HG03354 (cell line): ENCODE data around the gene SPG11.
"Not testable (repeated sequence)": the region's sequence is repeated elsewhere in the genome, so short reads cannot be mapped to it uniquely, and the experiment has no call there.

Source experiments
- ATAC-seq: cut with Tn5 transposase; IDR thresholded peaks from one replicate; pipeline ENCODE4 v1.9.1; 2021; ENCODE audit warnings: mild to moderate bottlenecking; ENCODE audit not compliant: unreplicated experiment, poor library complexity, severe bottlenecking

SPG11 gene

GRCh38 chr15:44682809-44683682, 19.6 kb upstream of the SPG11 start:
- not testable (repeated sequence) for ATAC-seq

GRCh38 chr15:44682211-44682610, 18.7 kb upstream of the SPG11 start:
- no peak for ATAC-seq

GRCh38 chr15:44676676-44677075, 13.2 kb upstream of the SPG11 start:
- ATAC-seq = peak; percentile 52

- ATAC-seq = no peak
These were observed 12.4 kb upstream of the SPG11 start for GRCh38 chr15:44675911-44676310.

DNA sequence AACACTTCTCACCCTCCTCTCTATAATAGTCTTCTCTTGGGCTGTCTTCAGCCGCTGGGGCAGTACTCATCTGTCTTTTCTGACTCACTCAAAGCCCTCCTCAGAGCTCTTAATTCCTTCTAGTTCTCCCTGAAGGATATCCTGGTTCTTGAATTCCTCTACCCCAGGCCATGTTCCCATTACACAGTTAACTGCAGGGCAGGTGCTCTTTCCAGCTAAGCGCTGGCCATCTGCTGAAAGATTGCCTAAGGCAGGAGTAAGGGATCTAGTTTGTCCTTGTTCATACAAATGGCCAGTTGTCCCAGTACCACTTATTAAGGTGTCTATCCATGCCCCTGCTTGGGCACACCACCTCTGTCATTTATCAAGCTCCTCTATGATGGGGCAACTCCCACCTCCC, 10.2 kb upstream of the SPG11 start:
- no peak for ATAC-seq

- no peak for ATAC-seq
These were observed 6.9 kb upstream of the SPG11 start for GRCh38 chr15:44670087-44670950.

DNA sequence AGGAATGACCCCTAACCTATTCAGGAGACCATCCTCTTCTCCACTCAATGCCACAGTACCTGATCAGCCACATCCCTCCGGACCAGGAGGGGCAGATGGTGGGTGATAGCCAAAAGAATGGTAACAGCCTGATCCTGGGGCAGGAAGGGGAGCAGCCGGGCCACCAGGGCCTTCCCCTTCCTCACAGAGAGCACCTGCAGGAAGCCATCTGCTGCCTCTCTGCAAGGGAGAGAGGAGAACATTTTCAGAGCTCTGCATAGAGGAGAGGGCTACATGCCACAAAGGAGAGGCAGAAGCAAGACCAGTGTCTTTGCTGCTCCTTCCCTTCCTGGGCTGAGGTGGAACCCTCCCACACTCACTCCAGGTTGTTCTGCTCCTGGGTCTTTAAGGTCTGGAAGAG, 5.5 kb upstream of the SPG11 start:
- no peak for ATAC-seq

DNA sequence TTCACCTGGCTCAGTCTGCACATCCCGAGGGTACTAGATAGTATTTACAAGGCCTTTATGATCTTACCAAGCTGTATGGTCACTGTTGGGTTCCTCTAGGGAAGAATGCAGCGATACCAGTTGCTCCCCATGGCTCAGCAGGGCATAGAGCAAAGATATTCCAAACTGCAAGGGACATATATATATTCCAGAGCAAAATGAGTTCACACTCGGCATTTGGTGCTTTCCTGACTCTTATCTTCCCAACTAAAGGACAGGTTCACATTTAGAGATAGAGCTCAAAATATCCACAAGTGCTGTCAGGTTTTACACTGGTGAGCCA, 3.5 kb upstream of the SPG11 start:
- no peak for ATAC-seq

GRCh38 chr15:44666210-44667038, 3.0 kb upstream of the SPG11 start:
- ATAC-seq = peak; percentile 20

- ATAC-seq = peak; percentile 57
These were observed 718 bp downstream of the SPG11 start for GRCh38 chr15:44662478-44663409.

GRCh38 chr15:44661576-44661975, 1.9 kb downstream of the SPG11 start:
- ATAC-seq = no peak

- ATAC-seq = no peak
These were observed 4.4 kb downstream of the SPG11 start for GRCh38 chr15:44659056-44659455.

DNA sequence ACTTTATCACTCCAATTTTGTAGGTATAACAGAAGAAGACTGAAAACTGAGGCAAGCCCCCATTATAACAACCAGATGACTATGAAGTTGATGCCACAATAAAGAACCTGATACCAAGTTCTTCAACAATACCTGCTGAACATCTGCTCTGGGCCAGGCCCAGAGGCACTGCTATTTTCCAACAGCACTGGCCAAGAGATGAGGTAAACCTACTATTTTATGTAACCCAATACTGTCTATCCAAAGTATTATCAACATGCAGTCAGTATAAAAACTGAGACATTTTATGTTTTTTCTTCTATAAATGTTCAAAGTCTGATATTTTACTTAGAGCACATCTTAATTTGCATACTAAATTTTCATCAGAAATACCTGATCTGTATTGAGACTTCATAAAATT, 6.1 kb downstream of the SPG11 start:
- ATAC-seq = no peak

GRCh38 chr15:44656913-44657312, 6.5 kb downstream of the SPG11 start:
- ATAC-seq = no peak

GRCh38 chr15:44656298-44656697, 7.2 kb downstream of the SPG11 start:
- no peak for ATAC-seq

DNA sequence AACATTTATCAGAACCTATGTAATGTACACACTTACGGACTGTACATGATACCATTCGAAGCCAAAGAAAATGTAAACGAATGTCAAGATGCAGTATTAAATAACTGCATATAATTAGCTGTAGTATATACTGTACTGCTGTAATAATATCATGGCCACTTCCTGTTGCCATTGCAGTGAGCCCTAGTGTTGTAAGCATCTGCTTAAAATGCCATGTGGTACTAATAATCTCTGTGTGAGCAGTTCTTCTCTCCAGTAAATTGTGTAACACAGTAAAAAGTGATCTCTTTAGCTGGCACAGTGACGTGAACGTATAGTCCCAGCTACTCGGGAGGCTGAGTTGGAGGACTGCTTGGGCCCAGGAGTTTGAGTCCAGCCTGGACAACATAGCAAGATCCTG, 8.6 kb downstream of the SPG11 start:
- no peak for ATAC-seq

GRCh38 chr15:44647637-44648036, 15.8 kb downstream of the SPG11 start:
- no peak for ATAC-seq

DNA sequence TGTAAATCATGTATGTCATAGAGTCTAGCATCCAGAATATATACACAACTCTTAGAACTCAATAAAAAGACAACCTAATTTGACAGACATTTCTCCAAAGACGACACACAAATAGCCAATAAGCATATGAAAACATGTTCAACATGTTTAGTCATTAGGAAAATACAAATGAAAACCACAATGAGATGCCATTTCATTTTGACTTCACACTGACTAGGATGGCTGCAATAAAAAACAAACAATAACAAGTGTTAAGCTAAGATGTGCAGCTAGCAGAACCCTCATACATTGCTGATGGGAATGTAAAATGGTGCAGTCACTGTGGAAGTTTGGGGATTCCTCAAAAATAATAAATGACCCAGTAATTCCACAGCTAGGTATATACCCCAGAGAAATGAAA, 16.4 kb downstream of the SPG11 start:
- no peak for ATAC-seq

DNA sequence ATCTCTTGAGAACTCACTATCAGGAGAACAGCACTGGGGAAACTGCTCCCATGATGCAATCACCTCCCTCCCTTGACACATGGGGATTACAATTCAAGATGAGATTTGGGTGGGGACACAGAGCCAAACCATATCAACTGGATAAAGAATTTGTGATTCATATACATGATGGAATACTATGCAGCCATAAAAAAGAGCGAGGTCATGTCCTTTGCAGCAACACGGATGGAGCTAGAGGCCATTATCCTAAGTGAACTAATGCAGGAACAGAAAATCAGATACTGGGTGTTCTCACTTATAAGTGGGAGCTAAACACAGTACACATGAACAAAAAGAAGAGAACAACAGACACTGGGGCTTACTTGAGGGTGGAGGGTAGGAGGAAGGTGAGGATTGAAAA, 17.0 kb downstream of the SPG11 start:
- no peak for ATAC-seq
